ENCODE data around the gene ADCYAP1R1.

ADCYAP1R1 gene

GRCh38 chr7:31096877-31097258, 44.8 kb downstream of the ADCYAP1R1 start:
- no peak for DNase-seq (ENCODE audit: low spot score)
- no peak for TF ChIP-seq CTCF (IDR thresholded peaks at IDR 0.05; ENCODE audit: extremely low read depth, missing control alignments)

- DNase-seq (ENCODE audit: low spot score): no peak
- no peak for TF ChIP-seq CTCF (IDR thresholded peaks at IDR 0.05; ENCODE audit: extremely low read depth, missing control alignments)
These were observed 46.7 kb downstream of the ADCYAP1R1 start for GRCh38 chr7:31098642-31099360.

GRCh38 chr7:31099451-31100444, 47.6 kb downstream of the ADCYAP1R1 start:
- DNase-seq (ENCODE audit: low spot score): no peak

GRCh38 chr7:31100445-31100844, 48.3 kb downstream of the ADCYAP1R1 start:
- TF ChIP-seq CTCF (IDR thresholded peaks at IDR 0.05; ENCODE audit: extremely low read depth, missing control alignments): no peak
- DNase-seq (ENCODE audit: low spot score): no peak

More at GRCh38 chr7:31099451-31100444, 47.6 kb downstream of the ADCYAP1R1 start:
- no peak for TF ChIP-seq CTCF (IDR thresholded peaks at IDR 0.05; ENCODE audit: extremely low read depth, missing control alignments)

GRCh38 chr7:31100871-31101270, 48.8 kb downstream of the ADCYAP1R1 start:
- TF ChIP-seq CTCF (IDR thresholded peaks at IDR 0.05; ENCODE audit: extremely low read depth, missing control alignments): no peak
- DNase-seq (ENCODE audit: low spot score): no peak

GRCh38 chr7:31101544-31101943, 49.4 kb downstream of the ADCYAP1R1 start:
- no peak for DNase-seq (ENCODE audit: low spot score)
- TF ChIP-seq CTCF (IDR thresholded peaks at IDR 0.05; ENCODE audit: extremely low read depth, missing control alignments): no peak
